Stimulated activated CD4-positive, alpha-beta T cell treated with anti-CD3 and anti-CD28 coated beads, TNF-alpha, amount 100 ng/mL, for 4 hours (primary cell): ENCODE measurements around the gene UTF1.

Experiments
- DNase-seq, 3 experiments: peaks; one replicate each; pipeline ENCODE4 v3.0.0-alpha.2; 2020; ENCODE audit warnings: low read depth in 3 of 3

UTF1 gene

GRCh38 chr10:133196936-133197758 lies 32.9 kb upstream of the UTF1 start:
- DNase-seq: no peak

DNA sequence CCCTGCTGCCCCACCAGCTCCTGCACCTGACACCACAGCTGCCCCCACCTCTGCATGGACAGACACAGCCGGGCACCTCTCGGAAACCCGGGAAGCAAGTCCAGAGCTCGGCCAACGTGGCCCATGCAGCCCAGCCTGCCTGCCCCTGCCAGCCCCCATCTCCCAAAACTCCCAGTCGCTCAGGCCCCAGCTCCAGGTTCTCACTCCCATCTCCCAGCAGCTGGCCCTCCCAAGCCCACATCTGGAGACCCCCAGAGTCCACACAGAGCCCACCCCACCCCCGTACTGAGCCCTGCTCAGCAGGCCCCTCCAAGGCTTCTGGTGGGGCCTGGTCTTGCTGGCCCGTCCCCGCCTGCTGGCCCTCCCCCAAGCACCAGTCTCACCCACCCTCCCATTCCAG lies 32.2 kb upstream of the UTF1 start:
- no peak for DNase-seq

- no peak for DNase-seq
Observed at GRCh38 chr10:133198206-133198605, 31.8 kb upstream of the UTF1 start.

DNA sequence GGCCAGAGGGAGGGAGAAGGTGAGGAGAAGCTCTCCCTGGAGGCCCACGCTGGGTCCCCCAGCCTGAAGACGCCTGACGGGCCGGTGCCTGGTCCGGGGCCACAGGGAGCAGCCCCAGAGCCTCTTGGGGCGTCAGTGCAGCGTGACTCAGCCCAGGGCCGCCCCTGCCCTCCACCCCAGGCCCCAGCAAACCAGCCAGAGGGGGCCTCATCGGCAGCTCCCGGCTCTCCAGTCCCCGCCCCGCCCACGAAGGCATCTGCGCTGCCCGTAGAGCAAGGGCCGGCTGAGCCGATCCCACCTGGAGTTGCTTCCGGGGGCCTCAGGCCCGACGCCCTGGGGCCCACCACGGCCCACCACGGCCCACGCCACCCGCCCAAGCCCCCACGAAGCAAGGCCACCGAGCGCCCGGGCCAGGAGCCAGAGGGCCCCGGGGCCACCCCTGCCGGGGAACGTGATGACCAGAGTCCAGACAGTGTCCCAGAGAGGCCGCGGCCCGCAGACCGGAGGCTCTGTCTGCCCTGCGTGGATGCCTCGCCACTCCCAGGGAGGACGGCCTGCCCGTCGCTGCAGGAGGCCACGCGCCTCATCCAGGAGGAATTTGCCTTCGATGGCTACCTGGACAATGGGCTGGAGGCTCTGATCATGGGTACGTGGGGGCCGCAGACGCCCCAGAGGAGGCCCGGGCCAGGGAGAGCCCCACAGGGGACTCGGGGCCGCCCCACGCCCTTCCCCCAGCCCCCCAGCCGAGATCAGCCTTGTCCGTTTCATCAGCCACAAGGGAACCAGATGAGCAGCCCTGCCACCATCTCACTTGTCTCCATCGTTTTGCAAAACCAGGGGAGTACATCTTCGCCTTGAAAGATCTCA lies 31.2 kb upstream of the UTF1 start:
- no peak for DNase-seq

- DNase-seq: no peak
Observed at GRCh38 chr10:133199488-133199885, 30.5 kb upstream of the UTF1 start.

- DNase-seq: no peak
Observed at GRCh38 chr10:133199992-133200611, 29.9 kb upstream of the UTF1 start.

GRCh38 chr10:133200621-133201031 lies 29.4 kb upstream of the UTF1 start:
- DNase-seq: no peak

DNA sequence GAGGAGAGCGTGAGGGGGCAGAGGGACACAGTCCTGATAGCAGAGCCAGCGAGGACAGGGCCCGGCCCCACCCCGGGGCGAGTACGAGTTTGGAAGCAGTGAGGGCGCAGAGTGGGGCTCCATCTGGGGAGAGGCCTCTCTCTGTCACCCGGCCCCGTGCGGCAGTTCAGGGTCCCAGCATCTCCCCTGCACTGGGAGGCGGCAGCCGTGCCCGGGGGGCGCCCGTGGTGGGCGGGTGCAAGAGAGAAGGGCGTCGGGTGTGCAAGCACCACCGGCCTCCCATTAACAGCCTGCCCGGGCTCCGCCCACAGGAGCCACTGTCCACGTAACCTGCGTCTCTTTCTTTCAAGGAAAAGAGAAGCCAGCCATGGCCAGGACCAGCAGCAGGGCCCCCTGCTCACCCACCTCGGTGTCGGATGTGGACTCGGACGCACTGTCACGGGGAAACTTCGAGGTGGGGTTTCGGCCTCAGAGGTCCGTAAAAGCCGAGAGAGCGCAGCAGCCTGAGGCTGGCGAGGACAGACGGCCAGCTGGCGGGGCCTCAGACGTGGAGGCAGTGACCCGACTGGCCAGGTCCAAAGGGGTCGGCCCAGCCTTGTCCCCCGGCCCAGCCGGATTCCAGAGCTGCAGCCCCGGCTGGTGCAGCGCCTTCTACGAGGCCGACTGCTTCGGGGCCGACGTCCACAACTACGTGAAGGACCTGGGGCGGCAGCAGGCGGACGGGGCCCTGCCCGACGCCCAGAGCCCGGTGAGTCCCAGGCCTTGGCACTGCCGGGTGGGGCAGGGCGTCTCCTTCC lies 28.7 kb upstream of the UTF1 start:
- DNase-seq: no peak

GRCh38 chr10:133201948-133202725 lies 27.9 kb upstream of the UTF1 start:
- DNase-seq: no peak

GRCh38 chr10:133202778-133203651 lies 27.0 kb upstream of the UTF1 start:
- DNase-seq: no peak

- no peak for DNase-seq
Observed at GRCh38 chr10:133203652-133204195, 26.3 kb upstream of the UTF1 start.

- no peak for DNase-seq
Observed at GRCh38 chr10:133204226-133205015, 25.6 kb upstream of the UTF1 start.

GRCh38 chr10:133205146-133205545 lies 24.9 kb upstream of the UTF1 start:
- DNase-seq: no peak

DNA sequence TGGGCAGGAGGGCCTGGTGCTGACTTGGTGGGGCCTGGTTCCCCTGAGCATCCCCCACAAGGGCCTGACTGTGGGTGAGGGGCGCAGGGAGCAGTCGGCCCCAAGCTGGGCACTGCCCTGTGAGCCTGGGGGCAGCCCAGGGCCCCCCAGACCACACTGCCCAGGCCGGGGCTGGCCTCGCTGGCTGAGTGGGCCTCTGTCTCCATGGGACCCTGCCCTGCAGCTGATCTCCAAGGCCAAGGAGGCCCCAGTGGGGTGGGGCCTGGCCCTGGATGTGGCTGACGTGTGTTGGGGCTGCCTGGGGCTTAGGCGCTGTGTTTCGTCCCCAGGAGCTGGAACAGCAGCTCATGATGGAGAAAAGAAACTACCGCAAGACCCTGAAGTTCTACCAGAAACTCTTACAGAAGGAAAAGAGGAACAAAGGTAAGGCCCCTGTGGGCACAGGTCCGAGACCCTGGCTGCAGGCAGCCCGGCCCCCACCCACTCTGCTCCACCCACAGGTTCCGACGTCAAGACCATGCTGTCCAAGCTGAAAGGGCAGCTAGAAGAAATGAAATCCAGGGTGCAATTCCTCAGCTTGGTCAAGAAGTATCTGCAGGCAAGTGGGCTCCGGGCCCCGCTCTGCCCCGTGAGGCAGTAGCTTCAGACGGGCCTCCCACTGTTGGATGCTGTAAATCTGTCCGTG lies 23.5 kb upstream of the UTF1 start:
- DNase-seq: no peak

- DNase-seq: no peak
Observed at GRCh38 chr10:133207041-133207600, 22.9 kb upstream of the UTF1 start.

- DNase-seq: no peak
Observed at GRCh38 chr10:133207627-133208026, 22.4 kb upstream of the UTF1 start.

DNA sequence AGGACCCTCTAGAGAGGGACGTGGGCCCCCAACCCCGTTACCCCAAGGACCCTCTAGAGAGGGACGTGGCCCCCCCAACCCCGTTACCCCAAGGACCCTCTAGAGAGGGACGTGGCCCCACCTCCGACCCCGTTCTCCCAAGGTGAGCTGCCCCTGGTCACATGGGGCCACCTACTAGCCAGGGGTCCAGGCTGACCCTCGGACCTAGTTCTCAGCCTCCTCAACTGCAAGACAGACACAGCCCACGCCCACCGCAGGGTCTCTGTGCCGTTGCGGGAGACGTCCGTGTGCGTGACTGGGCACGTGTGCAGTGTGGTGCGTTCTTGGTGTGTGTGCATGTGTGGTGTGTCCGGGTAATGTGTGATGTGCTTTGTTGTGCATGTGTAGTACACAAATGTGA lies 21.6 kb upstream of the UTF1 start:
- DNase-seq: no peak

DNA sequence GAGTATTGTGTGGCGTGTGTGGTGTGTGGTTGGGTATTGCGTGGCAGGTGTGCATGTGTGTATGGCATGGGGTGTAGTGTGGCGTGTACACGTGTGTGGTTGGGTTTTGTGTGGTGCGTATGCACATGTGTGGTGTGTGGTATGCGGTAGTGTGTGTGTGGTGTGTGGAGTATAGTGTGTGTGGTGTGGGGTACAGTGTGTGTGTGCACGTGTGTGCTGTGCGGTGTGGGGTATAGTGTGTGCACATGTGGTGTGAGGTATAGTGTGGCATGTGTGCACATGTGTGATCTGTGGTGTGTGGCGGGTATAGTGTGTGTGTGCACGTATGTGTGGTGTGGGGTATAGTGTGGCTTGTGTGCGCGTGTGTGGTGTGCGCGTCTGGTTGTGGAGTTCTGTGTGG lies 20.9 kb upstream of the UTF1 start:
- no peak for DNase-seq
